OCI-M1 (cell line): ENCODE data around the gene CNTNAP4.
A peak's percentile ranks its signal among the peaks of the same experiment; 100 is the strongest.

ENCODE experiments used
- DNase-seq: peaks from one replicate; lab custom pipeline; 2025; lab: John Stamatoyannopoulos, UW

The CNTNAP4 gene

DNA sequence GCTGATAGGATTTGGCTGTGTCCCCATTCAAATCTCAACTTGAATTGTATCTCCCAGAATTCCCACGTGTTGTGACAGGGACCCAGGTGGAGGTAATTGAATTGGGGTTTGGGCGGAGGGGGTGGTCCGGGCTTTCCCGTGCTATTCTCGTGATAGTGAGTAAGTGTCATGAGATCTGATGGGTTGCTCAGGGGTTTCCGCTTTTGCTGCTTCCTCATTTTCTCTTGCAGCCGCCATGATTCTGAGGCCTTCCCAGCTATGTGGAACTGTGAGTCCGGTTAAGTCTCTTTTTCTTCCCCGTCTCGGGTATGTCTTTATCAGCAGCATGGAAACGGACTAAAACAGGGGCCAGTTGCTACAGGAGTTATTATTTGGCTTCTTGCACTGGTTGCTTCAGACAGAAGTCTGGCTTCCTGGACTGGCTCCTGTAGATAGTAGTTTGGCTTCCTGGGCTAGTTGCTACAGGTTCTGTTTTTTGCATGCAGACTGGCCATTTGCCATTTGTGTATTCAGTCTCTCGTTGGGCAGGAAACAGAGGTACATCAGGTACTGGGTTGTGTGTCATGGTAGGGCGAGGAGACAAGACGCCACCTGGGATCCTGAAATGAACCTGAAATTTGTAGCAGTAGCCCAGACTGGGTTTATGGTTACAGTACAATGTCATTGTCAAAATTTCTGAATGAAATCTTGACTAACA is 32.6 kb downstream of the CNTNAP4 start:
- peak; percentile 77 for DNase-seq

DNA sequence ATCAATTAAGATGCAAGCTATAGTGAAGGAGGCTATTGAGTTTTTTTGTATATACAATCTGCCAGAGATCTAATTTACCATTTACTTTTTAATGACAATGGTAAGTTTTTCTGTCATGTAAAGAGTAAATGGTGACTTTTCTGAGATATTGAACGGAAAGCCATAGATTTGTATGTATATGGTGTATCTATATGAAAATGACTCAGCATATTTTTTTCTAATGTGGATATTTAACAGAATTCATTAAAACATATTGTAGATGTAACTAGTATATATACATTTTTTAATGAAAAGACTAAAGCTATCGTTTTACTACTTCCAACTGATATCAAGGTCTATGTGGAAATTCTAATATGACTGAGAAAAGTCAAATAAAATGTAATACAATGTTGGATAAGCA is 34.1 kb downstream of the CNTNAP4 start:
- no peak for DNase-seq

DNA sequence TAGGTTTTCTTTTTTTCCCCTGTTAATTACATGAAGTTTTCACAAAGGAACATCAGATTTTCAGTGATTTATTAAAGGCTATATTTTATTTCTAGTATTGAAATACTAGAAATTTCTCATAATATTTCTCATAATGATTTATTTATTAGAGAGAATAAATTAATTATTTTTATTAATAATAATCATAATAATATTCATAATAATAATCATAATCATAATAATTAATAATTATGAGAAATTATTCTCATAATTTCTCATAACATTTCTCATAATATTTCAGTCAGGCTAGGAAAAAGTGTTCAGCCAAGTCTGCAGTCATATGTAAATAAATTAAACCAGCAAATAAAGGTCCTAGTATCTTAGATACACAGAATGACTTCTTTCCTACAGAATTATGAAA is 41.4 kb downstream of the CNTNAP4 start:
- no peak for DNase-seq

DNA sequence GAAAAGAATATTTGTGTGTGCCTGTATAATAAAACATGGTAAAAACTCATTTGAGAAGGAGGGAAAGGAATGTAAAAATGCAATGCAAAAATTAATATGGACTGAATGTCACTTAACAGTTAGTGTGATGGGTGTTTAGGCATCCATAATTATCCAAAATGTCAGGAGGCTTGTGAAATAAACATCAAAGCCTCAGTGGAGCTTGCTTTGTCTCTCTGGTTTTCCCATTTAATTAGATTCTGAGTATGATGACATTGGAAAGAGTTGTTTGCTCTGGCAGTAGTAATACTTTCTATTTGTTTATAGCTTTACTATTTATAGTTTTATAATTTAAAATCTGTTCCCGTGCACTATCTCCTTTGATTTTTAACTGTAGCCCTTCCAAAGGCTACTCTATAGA is 51.9 kb downstream of the CNTNAP4 start:
- no peak for DNase-seq

DNA sequence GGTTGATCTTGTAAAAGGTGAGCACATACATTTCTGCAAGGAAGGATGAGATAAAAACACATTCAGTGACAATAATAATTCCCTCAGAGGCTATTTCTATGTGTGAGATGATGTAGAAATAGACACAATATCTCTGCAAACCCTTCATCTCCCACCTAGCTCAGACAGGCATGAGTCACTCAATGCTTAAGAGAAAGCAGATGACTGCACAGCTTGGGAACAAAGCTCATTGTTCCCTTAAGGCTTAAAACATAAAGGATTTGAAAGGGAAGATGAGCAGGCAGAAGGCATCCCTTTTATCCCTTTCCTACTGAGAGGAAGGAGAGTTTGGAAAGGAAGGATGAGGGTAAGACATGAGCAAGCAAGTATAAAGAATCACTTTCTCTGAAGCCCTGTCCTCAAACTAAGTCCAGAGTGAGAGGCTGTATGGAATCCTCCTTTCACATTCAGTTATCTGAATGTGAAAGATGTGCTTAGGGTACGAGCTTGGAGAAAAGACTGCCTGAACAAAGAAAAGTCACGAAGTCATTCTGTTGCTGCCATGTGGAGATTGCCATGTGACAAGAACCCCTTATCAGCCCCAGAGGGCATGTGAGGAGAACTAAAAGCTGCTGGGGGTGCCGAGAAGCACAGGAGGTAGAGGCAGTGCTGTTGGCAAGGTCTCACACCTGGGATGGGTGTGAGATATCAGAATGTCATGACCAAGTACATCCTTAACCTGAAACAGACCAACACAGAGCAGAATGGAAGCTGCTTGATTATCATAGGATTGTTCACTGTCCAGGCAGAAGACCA is 58.2 kb downstream of the CNTNAP4 start:
- DNase-seq, result peak; percentile 88

DNA sequence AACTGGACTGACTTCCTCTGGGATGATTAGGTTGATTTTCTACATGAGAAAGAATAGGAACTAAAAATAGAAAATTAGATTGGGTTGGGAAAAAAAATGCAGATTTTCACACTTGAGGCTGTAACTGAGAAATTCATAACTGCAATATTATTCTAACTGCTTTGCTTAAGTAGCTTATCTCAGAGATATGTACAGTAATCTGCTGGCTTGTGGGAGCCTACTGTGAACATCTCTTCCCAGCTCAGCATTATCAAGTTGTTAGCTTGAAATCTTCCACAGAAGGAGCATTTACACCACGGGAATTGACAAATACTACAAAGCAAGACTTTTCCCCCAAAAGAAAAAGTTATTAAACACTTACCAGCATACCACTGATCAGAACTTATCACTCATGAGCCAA is 58.9 kb downstream of the CNTNAP4 start:
- peak; percentile 62 for DNase-seq

DNA sequence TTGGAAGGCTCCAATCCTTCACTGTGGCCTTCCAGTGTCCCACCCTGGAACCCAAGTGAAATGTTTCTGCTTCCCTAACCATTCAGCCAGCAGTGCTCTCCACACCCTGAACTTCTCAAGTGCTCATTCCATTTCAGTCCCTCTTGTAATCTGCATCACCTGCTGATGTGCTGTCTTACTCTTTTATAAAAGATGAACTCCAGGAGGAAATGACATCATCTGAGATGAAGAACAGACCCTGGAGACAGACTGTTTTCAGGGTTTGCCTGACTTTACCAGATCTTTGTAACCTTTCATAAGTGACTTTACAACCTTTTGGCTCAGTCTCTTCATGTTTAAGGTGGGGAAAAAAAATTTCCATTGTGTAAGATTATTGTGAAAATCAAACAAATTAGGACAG is 61.3 kb downstream of the CNTNAP4 start:
- no peak for DNase-seq

DNA sequence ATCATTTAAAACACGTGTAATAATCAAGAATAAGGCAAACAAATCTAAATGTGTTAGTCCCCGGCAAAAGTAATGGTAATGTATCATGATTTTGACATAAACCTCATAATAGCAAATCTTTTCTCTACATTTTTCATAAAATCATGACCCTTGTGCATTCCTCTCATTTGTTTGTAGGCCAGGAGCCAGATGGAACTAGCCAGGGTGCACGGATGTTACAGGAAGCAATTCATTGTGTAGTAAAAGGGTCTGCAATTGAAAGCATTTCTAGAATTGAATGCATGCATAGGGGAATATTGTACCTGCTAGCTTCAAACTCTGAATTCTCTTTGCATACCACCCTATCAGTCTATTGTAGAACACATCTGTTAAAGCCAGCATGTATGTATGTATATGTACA is 66.6 kb downstream of the CNTNAP4 start:
- DNase-seq, result no peak

DNA sequence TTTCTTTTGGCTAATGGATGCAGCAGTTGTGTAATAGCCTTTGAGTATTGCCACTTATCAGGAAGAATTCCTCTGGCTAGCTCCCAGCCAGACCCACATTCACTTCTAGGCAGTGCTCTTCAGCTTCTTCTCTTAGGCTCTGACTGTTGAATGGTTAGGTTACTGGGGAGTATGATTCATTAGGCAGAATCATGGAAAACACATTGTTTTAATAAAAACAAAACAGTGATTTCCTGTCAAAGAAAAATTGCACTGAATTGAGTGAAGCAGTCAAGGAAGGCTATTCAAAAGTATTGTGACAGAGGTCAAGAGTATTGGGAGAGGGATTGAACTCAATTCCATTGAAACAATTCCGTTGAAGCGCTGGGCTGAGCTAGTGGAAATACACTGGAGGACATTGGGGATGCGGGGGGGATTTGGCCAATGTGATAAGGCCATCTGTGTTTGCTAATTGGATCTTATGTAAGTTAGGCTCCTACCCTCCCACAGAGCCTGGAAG is 68.0 kb downstream of the CNTNAP4 start:
- peak; percentile 66 for DNase-seq

DNA sequence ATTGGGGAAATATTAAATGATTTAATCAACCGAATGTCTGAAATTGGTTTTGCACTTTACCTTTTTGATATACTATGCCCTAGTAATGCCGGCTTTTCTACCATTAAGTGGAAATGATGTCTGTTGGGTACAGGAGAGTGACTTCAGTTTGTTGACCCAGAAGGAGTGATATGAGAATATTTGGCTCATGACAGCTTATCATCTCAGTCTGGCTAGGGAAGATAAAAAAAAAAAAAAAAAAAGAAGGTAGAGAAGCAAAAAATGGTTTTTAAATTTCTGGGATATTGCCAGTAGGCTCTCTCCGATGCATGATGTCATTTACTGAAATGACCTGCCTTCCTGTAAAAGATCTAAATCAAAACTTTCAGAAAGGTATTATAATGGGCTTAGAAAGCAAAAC is 69.0 kb downstream of the CNTNAP4 start:
- DNase-seq, result peak; percentile 93

DNA sequence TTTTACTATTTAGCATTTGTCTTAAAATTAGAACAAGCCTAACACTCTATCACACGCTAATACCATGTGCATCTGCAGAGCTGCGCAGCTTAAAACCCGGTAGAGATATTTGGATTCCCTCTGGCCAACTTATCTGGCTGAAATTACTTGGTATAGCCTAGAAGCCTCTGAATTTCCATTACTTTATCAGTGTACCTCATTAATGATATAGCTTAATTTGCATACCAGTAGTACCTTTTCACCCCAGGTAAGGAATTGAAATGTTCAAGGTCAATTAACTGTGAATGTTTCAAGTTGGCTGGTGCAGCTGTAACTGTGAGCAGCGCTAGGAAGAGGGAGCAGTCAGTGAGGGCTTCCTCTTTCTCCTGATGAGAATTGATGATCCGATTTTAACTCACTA is 74.2 kb downstream of the CNTNAP4 start:
- peak; percentile 43 for DNase-seq

DNA sequence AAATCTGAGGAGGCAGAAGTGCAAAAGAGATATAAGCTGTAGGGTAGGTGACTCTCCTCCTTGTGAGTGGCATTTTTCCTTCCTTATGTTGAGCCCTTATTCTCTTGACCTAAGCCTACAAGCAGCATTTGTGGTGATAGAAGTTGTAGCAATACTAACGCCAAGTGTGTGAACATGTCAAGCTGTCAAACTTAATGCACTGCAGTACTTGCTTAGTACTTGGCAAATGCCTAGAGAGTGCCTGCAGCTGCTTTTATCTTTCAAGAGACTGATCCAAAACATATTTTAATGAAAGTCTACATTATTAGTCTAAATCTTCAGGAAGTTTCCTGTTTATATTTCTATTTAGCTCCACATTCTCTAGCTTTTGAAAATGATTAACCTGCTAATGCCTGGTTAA is 83.2 kb downstream of the CNTNAP4 start:
- no peak for DNase-seq

DNA sequence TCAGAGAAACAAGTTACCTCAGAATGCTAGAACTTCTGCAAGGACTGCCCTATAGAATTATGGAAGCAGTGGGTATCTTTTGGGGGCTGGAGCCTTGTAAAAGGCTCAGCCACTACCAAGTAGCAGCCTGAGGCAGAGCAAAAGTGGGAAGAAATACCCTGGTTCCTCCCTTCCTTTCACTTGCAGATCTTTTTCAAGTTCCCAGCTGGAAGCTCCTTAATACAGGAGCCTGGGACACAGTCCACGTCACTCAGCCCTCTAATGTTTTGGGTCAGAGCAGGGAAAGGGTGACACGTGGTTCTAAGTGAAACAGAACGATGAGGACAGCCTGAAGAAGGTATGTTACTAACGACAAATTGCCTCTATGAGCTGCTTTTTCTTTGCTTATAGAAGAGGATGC is 93.1 kb downstream of the CNTNAP4 start:
- DNase-seq, result no peak

DNA sequence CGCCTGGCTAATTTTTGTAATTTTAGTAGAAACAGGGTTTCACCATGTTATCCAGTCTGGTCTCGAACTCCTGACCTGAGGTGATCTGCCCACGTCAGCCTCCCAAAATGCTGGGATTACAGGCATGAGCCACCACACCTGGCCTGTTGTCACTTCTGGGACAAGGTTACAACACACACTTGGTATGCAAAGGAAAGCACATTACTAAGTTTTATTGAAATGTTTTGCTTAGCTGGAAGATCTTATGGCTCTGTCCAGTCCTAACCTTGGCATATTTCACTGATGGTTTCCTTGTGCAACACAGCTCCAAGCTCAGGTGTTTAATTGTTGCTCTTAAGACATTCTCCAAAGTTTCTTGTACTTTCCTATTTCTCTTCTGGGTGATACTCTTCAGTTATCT is 94.2 kb downstream of the CNTNAP4 start:
- DNase-seq, result no peak

DNA sequence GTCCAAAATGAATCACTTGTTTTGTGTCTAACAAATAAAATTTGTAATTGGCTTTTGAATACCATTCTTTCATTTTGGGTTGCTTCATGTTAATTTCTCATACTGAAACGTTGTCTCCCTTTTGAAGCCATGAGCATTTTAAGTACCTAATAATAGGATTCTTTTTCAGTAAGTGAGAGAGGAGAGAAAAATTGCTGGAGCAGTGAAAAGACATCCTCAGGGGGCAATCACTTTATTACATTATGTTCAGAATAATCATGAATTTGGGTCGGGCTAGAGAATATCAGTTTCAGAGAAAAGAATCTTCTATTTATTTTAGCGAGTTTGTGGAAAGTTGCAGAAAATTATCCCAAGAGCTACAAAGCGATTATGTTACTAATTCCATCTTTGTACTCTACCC is 96.8 kb downstream of the CNTNAP4 start:
- peak; percentile 8 for DNase-seq

DNA sequence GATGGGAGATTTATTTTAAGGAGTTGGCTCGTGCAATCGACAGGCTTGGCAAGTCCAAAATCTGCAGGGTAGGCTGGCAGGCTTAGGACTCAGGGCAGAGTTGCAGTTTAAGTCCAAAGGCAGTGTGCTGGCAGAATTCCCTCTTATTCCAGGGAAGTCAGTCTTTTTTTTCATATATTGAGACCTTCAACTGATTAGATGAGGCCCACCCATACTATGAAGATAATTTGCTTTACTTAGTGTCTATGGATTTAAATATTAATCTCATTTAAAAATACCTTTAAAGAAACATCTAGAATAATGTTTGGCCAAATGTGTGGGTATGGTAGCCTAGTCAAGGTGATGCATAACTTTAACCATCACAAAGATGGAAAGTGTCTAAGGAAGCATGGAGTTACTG is 99.8 kb downstream of the CNTNAP4 start:
- DNase-seq, result no peak

DNA sequence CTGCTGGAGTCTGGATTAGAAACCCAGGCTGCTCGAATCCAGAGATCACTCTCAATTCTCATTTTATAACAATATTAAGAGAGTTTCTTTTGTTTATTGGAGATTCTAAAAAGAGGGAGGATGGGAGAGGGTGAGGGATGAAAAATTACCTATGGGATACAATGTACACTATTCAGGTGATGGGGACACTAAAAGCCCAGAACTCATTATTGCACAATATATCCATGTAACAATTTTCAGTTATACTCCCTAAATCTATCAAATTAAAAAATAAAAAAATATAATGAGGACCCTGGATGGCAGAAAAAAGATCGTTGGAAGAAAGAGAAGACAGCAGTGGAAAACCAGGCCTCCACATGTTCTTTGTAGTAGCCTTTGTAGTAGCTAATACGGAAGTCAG is 100.8 kb downstream of the CNTNAP4 start:
- no peak for DNase-seq

DNA sequence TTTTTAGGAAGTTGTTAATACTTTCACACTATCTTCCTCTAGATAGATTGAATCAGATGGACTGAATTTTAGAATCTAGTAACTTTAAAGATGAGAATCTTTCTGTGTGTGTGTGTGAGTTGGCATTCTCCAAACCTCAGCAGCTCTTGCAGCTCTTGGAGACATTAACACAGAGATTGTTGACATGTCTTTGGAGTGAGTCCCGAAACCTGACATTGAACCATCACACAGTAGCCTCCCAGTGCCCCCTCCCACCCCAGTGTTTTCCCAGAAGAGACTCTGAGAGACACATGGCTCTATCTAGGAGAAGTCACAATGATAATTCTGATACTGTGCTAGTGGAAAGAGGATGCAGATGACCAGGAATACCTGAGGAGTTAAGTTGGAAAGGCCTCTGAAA is 103.9 kb downstream of the CNTNAP4 start:
- no peak for DNase-seq

DNA sequence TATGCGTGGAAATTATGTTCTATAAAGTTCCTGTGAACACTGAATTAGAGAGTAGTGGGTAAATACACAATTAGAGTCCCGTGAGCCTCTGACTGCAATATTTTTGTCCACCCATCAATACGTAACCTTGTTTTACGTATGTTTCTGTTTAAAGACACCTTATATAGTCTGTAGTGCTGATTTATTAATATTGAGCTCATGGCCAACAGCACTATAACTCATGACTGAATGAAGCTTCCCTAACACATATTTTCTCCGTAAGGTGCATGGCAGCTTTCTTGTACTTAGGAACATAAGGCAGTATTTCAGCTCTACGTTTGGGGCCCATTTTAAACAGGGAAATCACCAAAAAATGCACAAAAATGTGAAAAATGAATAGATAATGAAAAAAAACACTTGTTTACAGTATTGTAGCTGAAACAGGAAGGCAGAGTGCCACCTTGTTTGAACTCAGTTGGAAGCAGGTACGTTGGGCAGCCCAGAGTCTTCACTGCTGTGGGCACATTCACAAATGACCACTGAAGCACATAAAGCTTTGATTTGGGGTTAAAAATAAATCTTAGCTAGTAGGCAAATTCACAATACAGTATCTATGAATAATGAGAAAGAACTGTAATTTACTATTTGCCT is 108.5 kb downstream of the CNTNAP4 start:
- DNase-seq, result no peak

DNA sequence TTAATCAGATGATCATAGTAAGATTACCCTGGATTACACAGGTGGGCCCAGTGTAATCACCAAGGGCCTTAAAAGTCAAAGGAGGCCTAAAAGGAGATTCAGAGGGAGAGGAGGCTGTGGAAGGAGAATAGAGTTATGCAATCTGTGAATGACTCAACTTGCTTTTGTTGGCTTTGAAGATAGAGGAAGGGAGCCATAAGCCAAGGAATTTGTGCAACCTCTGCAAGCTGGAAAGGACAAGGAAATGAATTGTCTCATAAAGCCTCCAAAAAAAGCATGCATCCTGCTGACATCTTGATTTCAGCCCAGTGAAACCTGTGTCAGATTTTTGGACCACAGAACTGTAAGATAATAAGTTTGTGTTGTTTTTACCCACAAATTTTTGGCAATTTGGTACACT is 109.6 kb downstream of the CNTNAP4 start:
- DNase-seq, result peak; percentile 55

DNA sequence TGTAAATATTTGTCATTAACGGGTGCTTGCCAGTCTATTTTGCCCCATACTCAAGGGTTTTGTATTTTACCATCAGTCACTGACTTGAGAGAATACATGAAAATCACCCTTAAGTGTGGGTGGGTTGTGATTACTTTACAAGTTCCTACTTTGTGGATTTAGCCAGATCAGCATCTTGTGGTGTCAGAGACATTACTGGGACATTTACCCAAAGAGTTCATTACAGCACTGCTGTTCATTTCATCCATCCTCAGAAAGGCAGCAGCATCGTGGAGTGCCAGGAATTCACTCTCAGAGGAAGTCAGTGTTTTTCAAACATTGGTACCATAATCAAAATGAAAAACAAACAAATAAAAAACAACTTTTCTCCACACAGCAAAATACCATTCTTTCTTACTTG is 110.8 kb downstream of the CNTNAP4 start:
- no peak for DNase-seq

DNA sequence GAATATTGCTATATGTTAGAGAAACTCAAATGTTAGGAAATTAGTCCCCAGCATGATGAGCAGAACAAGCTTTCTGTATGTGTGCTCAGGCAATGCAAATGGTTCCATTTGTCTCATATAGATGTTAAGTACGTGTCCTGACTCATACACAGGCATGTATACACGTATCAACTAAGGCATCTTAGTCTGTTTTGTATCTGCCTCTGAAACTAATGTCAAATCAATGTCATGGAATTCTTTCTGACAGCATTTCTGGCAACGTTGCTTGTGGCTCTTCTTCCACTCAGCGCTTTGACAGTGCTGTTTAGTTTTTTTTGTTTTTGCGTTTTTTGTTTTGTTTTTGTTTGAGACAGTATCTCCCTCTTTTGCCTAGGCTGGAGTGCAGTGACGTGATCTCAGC is 111.9 kb downstream of the CNTNAP4 start:
- no peak for DNase-seq

DNA sequence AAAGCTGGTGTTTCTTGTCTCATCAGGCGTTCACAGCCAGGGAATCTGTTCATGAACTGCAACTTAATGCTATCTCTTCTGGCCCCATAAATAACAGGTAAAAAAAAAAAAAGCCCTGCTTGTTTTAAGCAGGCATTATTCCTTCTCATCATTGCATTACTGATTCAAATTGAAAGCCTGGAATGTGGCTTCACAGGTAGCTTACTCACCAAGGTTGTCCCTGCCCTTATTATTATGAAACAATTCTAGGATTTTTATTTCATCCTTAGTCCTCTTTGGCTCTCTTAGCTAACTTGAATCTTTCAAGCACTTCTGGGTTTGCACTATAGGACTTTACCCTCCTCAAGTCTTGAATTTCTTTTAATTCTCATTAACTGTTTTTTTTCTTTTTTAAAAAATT is 113.3 kb downstream of the CNTNAP4 start:
- DNase-seq, result no peak
